Spleen (tissue), 7 donors: ENCODE measurements around the gene KIF5A.

ENCODE experiments used
- POLR2AphosphoS5 ChIP-seq, 3 donors: sonication (generic); formaldehyde crosslinking; IDR thresholded peaks; one replicate each; pipeline ENCODE4 v1.5.1; 2017; ENCODE audit warnings: antibody characterized with exemption in 3 of 3
- TF ChIP-seq, protein P1 (sequence below), 11 experiments: fragments of 200-600 bp in 7 of 11; fragments of 450-650 bp in 4 of 11; sonication (generic) in 4 of 11; IDR thresholded peaks in 8 of 11; conservative IDR thresholded peaks in 3 of 11; 1 replicate in 7 of 11; 2 replicates in 4 of 11; pipeline versions ENCODE4 v1.4.0 to v1.8.0; 2016 to 2021; ENCODE audit warnings: antibody characterized with exemption in 11 of 11, inconsistent platforms in 4 of 11, mild to moderate bottlenecking in 1 of 11
- donor health status: DM: no; HTN: no; CAD: no; lungs with moderate emphysema.
- donor health status: DM: no; HTN: no; CAD: no.
- donor health status: DM: no; HTN: no; CAD: no.

DNA sequence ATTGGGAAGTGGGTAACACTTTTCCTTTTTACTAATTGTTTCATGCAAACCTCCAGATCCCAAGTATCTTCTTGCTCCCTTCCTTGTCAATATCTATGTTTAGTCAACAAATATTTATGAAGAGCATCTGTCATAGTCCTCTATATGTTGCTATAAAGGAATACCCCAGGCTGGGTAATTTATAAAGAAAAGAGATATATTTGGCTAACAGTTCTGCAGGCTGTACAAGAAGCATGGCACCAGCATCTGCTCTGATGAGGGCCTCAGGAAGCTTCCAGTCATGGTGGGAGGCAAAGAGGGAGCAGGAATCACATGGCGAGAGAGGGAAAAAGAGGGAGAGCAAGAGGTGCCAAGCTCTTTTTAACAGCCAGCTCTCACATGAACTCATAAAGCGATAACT is 4.6 kb downstream of the KIF5A start:
- TF ChIP-seq POLR2AphosphoS5 (IDR thresholded peaks at IDR 0.05) = no peak
- TF ChIP-seq, protein P1, sequence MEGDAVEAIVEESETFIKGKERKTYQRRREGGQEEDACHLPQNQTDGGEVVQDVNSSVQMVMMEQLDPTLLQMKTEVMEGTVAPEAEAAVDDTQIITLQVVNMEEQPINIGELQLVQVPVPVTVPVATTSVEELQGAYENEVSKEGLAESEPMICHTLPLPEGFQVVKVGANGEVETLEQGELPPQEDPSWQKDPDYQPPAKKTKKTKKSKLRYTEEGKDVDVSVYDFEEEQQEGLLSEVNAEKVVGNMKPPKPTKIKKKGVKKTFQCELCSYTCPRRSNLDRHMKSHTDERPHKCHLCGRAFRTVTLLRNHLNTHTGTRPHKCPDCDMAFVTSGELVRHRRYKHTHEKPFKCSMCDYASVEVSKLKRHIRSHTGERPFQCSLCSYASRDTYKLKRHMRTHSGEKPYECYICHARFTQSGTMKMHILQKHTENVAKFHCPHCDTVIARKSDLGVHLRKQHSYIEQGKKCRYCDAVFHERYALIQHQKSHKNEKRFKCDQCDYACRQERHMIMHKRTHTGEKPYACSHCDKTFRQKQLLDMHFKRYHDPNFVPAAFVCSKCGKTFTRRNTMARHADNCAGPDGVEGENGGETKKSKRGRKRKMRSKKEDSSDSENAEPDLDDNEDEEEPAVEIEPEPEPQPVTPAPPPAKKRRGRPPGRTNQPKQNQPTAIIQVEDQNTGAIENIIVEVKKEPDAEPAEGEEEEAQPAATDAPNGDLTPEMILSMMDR (IDR thresholded peaks at IDR 0.05 in 8 of 11, conservative IDR thresholded peaks at IDR 0.05 in 3 of 11) = no peak
